K562 (cell line): ENCODE results near the gene GFI1B. TPM values are rescaled to one million over a fixed set of nuclear protein-coding genes. Genes with fewer than 3 reads are reported as not detected.

Source experiments
- CXXC5 ChIP-seq: fragments of 250-450 bp; sonication (Bioruptor Pico); IDR thresholded peaks from 2 replicates; pipeline ENCODE4 v1.8.0; 2022; ENCODE audit warnings: inconsistent platforms, mild to moderate bottlenecking, moderate library complexity
- GTF2A2 ChIP-seq: IDR thresholded peaks from 2 replicates; pipeline ENCODE4 v1.6.1; 2016; ENCODE audit warnings: mild to moderate bottlenecking, missing genetic modification characterization, missing compliant biosample characterization
- MXI1 ChIP-seq: IDR thresholded peaks from 2 replicates; pipeline ENCODE4 v1.6.1; 2011; ENCODE audit warnings: low read depth, mild to moderate bottlenecking, improper control_type of control experiment, low read length
- SAP30 ChIP-seq: fragments of 200-600 bp; sonication (generic); IDR thresholded peaks from 2 replicates; pipeline ENCODE4 v1.6.1; 2012; ENCODE audit warnings: borderline replicate concordance, low read depth, mild to moderate bottlenecking, moderate library complexity, low read length, control low read depth, inconsistent platforms; ENCODE audit not compliant: insufficient read depth, poor library complexity, severe bottlenecking
- SETDB1 ChIP-seq: IDR thresholded peaks from one replicate; pipeline ENCODE4 v1.6.1; 2012; ENCODE audit warnings: low read length, control low read depth, inconsistent platforms
- SMAD1 ChIP-seq: fragments of 150-350 bp; IDR thresholded peaks from 2 replicates; pipeline ENCODE4 v1.6.1; 2014; ENCODE audit warnings: low read length, low read depth; ENCODE audit not compliant: partially characterized antibody
- SNIP1 ChIP-seq: fragments of 450-650 bp; IDR thresholded peaks from 2 replicates; pipeline ENCODE4 v1.7.1; 2017; ENCODE audit warnings: low read depth, mild to moderate bottlenecking
- TRIM24 ChIP-seq, 2 experiments: fragments of 450-650 bp; IDR thresholded peaks; 2 replicates each; pipeline ENCODE4 v1.6.1; 2016
- WHSC1 ChIP-seq: IDR thresholded peaks from one replicate; pipeline ENCODE4 v1.6.1; 2012; ENCODE audit warnings: low read length, control low read depth, inconsistent platforms
- ZKSCAN8 ChIP-seq: fragments of 200-800 bp; sonication (Bioruptor generic); IDR thresholded peaks from 2 replicates; pipeline ENCODE4 v1.6.1; 2016; ENCODE audit warnings: missing genetic modification characterization, missing compliant biosample characterization
- ZNF165 ChIP-seq: fragments of 250-450 bp; sonication (Bioruptor Pico); IDR thresholded peaks from 2 replicates; pipeline ENCODE4 v1.4.0; 2020; ENCODE audit warnings: borderline replicate concordance
- ZNF316 ChIP-seq: fragments of 450-650 bp; IDR thresholded peaks from 2 replicates; pipeline ENCODE4 v1.6.1; 2016
- ZNF507 ChIP-seq: conservative IDR thresholded peaks from 2 replicates; pipeline ENCODE4 v1.6.1; 2017; ENCODE audit warnings: missing genetic modification characterization, missing compliant biosample characterization
- polyA plus RNA-seq, 8 experiments: library from polyadenylated mRNA; depleted of rRNA in 4 of 8; stranded (reverse) in 5 of 8; unstranded in 3 of 8; fragments of >200 nt; fragmentation: Nextera tagmentation in 2 of 8; fragmentation: Illumina TruSeq in 1 of 8; extraction: Ambion mirVana in 2 of 8; extraction: Trizol in 1 of 8; gene quantifications; 2 replicates each; pipeline versions ENCODE4 v1.2.1 to v1.2.3, GENCODE V29; 2011 to 2014; ENCODE audit warnings: inconsistent platforms in 1 of 8, missing spikeins in 1 of 8
- total RNA-seq, 7 experiments: library from RNA; depleted of rRNA in 6 of 7; stranded (reverse); fragments of >200 nt in 6 of 7; fragmentation: Illumina TruSeq in 2 of 7; extraction: Trizol in 2 of 7; gene quantifications; 2 replicates each; pipeline versions ENCODE4 v1.2.1 to v1.2.3, GENCODE V29; 2011 to 2021; ENCODE audit warnings: low replicate concordance in 1 of 7
- TF ChIP-seq, protein P1 (sequence below), 2 experiments: IDR thresholded peaks in 1 of 2; conservative IDR thresholded peaks in 1 of 2; 2 replicates each; pipeline ENCODE4 v1.6.1; 2016; ENCODE audit warnings: low read depth in 2 of 2, mild to moderate bottlenecking in 1 of 2, missing compliant biosample characterization in 1 of 2, missing genetic modification characterization in 1 of 2, moderate library complexity in 1 of 2
- TF ChIP-seq, protein P2 (sequence below), 2 experiments: fragments of 450-650 bp; conservative IDR thresholded peaks; 2 replicates each; pipeline ENCODE4 v1.6.1; 2017; ENCODE audit warnings: mild to moderate bottlenecking in 2 of 2, moderate library complexity in 2 of 2
- TF ChIP-seq, protein P3 (sequence below): sonication (generic); formaldehyde crosslinking; IDR thresholded peaks from 2 replicates; pipeline ENCODE4 v1.8.0; 2022; ENCODE audit warnings: missing genetic modification reagents, mild to moderate bottlenecking, moderate library complexity, borderline replicate concordance

Gene GFI1B
- total and polyA plus RNA-seq, 9 of the 15 experiments (the other 6 are each of a cell fraction or from before 2014, with no cell fraction given), result 8.0 to 75.7 (median 34.5) TPM

DNA sequence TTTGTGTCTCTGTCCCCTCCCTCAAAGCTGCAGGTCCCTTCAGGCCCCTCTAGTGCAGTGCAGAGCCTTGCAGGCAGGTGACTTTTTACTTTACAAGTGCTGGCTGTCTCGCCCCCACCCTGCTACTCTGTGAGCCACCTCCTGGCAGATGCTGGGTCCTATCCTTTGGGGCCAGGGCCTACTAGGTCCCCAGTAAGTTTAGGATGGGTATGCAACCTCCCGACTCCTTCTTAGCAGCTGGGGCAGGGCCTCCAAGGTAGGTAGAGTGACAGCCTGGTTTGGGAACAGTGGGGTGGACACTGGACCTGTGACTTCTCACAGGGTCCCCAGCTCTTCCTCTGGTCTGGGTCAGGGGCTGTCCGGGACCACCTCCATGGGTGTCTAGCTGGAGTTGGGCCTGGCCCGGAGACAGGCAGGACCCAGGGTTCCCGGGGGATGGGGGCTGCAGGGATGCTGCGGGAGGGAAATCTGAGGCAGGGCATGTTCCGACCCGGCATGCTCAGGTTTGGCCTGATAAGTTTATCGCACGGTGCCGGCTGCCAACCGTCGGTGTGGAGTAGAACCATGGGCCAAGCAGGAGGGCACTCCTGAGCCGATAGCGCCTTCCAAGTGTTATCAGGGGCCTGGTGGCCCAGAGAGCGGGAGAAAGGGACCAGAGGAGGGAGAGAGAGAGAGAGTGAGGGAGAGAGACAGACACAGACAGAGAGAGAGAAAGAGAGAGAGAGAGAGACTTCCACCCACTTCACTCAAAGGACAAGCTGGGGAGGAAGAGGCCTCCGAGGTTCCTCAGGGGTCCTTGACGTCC lies 20.5 kb downstream of the GFI1B start (continued):
- TF ChIP-seq WHSC1, result peak; percentile 19
- peak; percentile 85 for TF ChIP-seq CXXC5
- no peak for TF ChIP-seq SNIP1
- TF ChIP-seq ZNF316, result 0 out of 2 replicates have a peak, but pooled peaks have one; percentile 3
- TF ChIP-seq SAP30, result no peak
- peak; percentile 91 to 94 for TF ChIP-seq TRIM24 (IDR thresholded peaks at IDR 0.05)
- peak; percentile 83; the same call in 1 of the 2 replicates for TF ChIP-seq ZKSCAN8 (CRISPR knock-in tag)
- 0 out of 2 replicates have a peak, but pooled peaks have one; percentile 6 for TF ChIP-seq MXI1
- TF ChIP-seq, protein P1, sequence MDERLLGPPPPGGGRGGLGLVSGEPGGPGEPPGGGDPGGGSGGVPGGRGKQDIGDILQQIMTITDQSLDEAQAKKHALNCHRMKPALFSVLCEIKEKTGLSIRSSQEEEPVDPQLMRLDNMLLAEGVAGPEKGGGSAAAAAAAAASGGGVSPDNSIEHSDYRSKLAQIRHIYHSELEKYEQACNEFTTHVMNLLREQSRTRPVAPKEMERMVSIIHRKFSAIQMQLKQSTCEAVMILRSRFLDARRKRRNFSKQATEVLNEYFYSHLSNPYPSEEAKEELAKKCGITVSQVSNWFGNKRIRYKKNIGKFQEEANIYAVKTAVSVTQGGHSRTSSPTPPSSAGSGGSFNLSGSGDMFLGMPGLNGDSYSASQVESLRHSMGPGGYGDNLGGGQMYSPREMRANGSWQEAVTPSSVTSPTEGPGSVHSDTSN (CRISPR knock-in tag; IDR thresholded peaks at IDR 0.05; ENCODE audit: low read depth), result no peak
- TF ChIP-seq, protein P1 (tag; conservative IDR thresholded peaks at IDR 0.05; ENCODE audit: low read depth), result 0 out of 2 replicates have a peak, but pooled peaks have one; percentile 13
- TF ChIP-seq, protein P2, sequence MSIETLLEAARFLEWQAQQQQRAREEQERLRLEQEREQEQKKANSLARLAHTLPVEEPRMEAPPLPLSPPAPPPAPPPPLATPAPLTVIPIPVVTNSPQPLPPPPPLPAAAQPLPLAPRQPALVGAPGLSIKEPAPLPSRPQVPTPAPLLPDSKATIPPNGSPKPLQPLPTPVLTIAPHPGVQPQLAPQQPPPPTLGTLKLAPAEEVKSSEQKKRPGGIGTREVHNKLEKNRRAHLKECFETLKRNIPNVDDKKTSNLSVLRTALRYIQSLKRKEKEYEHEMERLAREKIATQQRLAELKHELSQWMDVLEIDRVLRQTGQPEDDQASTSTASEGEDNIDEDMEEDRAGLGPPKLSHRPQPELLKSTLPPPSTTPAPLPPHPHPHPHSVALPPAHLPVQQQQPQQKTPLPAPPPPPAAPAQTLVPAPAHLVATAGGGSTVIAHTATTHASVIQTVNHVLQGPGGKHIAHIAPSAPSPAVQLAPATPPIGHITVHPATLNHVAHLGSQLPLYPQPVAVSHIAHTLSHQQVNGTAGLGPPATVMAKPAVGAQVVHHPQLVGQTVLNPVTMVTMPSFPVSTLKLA (conservative IDR thresholded peaks at IDR 0.05), result no peak
- TF ChIP-seq ZNF507 (tag), result no peak
- no peak for TF ChIP-seq SETDB1
- TF ChIP-seq GTF2A2 (tag), result no peak
- TF ChIP-seq SMAD1, result peak; percentile 75
- no peak for TF ChIP-seq ZNF165 (CRISPR knock-in tag)
- TF ChIP-seq, protein P3, sequence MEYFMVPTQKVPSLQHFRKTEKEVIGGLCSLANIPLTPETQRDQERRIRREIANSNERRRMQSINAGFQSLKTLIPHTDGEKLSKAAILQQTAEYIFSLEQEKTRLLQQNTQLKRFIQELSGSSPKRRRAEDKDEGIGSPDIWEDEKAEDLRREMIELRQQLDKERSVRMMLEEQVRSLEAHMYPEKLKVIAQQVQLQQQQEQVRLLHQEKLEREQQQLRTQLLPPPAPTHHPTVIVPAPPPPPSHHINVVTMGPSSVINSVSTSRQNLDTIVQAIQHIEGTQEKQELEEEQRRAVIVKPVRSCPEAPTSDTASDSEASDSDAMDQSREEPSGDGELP (CRISPR knock-in tag), result peak; percentile 69; the same call in 1 of the 2 replicates
